GM19397 (cell line): Measurements from ENCODE around the gene MZT2B.
"Not testable (repeated sequence)": the region's sequence is repeated elsewhere in the genome, so short reads cannot be mapped to it uniquely, and the experiment has no call there.

ENCODE experiments used
- ATAC-seq: cut with Tn5 transposase; IDR thresholded peaks from one replicate; pipeline ENCODE4 v1.9.1; 2021; ENCODE audit warnings: mild to moderate bottlenecking, moderate library complexity; ENCODE audit not compliant: unreplicated experiment

MZT2B gene, protein sequence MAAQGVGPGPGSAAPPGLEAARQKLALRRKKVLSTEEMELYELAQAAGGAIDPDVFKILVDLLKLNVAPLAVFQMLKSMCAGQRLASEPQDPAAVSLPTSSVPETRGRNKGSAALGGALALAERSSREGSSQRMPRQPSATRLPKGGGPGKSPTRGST

DNA sequence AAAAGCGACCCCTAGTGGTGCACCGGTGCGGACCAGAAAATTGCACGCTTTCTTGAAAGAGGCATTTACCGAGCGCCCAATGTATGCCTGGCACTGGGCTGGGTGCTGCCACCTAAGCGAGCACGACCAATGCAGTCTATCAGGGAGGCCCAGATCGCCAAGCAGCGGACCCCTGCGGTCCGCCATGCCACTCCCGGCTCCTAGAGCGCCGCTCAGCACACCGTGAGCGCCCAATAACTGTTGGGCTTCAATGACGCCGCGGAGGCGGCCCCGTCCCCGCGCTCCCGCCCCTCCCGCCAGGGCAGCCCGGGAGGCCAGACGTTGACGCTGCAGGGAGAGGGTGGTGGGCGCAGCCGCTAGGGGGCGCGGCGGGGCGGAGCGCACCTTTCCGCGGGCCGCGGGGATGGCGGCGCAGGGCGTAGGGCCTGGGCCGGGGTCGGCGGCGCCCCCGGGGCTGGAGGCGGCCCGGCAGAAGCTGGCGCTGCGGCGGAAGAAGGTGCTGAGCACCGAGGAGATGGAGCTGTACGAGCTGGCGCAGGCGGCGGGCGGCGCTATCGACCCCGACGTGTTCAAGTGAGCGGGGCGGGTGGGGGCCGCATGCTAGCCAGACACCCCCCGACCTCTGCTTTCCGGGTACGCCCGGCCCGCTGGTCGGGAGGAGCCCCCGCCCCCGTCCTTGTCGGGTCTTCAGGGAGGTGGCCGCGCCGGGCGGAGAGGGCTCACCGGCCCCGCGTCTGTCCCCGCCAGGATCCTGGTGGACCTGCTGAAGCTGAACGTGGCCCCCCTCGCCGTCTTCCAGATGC lies at the start of gene MZT2B:
TSS of gene MZT2B (plus strand) at position 383 of the 803 bp plus-strand sequence. CDS start at position 404, 21 bp downstream.
- peak; percentile 82 for ATAC-seq

GRCh38 chr2:130135692-130136541 lies 46.1 kb upstream of the MZT2B start:
- no peak for ATAC-seq

- ATAC-seq: not testable (repeated sequence)
These were observed 45.5 kb upstream of the MZT2B start for GRCh38 chr2:130136546-130136945.

DNA sequence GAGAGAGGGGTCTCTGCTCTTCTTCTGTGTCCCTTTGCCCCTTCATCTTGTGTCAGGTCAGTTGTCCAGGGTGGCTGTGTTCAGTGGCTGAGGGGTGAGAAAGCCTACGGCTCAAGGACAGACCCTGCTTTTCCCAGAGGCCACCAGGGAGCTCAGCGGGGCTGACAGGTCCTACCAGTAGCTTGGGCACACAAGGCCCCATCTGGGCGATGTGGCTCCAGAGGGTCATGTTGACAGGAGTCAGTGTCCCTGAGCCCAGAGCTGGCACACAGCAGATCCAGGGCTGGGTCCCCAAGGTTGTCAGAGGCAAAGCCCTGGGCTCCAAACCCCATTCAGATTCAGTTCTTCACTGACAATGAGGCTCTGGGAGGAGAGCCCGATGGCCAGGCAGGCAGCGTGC lies 44.9 kb upstream of the MZT2B start:
- ATAC-seq: not testable (repeated sequence)

- ATAC-seq: not testable (repeated sequence)
These were observed 43.7 kb upstream of the MZT2B start for GRCh38 chr2:130138326-130138725.

DNA sequence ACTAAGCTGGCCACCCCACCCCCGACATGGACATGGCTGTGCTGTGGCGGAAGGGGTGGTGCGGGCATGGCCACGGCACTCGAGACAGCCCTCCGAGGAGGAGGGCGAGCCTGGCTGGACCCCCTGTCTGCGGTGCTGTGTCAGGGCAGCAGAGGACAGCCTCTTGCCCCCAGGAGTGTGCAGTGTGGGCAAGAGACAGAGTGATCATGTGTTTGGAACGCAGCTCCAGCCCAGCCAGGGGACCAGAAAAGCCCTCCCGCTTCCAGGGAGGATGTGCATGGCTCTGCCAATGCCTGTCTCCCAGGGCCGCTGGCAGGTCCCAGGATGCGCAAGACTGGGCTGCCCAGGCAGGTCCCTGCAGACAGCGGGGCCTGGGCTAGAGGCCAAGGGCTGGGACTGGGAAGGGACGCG lies 43.2 kb upstream of the MZT2B start:
- ATAC-seq: not testable (repeated sequence)

DNA sequence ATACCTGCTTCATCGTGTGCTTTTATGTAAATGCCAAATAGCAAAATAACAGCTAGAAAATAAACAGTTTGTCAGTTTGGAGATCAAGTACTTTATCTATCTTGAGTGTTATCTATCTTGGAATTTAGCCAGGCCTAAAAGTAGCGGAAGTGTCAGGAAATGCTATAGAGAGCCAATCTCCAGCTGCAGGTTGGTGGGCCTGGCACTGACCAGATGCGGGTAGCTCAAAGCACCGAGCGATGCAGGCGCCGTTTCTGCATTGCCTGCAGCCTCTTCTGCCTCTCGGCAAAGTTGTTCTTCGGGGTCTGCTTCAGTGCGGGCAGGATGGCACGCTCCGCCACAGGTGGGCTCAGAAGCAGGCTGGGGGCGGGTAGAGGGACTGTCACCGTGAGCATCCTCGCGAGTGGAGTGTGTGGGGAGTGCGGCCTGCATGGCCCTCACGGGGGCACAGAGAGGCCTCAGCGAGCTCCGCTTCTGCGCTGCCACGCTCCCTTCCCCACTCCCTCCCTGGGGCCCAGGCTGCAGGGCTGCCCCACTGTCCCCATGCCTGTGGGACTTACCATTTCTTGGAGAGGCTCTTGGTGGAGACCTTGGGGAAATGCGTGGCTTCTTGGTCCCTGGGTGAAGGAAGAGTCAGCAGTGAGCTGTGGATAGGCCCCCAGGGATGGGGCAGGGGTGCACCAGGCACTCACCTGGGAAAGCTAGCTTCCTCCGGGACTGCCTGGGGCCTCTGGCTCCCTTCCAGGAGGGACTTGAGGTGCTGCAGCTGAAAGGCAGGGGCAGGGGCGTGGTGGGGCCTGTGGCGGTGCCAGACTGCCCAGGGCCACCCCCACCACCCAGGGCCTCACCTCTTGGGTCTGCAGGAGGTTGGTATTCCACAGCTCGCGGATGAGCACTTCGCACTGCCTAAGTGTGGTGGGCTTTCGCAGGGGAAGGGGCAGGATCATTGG lies 42.5 kb upstream of the MZT2B start:
- ATAC-seq: not testable (repeated sequence)

GRCh38 chr2:130140516-130140915 lies 41.5 kb upstream of the MZT2B start:
- ATAC-seq: not testable (repeated sequence)

DNA sequence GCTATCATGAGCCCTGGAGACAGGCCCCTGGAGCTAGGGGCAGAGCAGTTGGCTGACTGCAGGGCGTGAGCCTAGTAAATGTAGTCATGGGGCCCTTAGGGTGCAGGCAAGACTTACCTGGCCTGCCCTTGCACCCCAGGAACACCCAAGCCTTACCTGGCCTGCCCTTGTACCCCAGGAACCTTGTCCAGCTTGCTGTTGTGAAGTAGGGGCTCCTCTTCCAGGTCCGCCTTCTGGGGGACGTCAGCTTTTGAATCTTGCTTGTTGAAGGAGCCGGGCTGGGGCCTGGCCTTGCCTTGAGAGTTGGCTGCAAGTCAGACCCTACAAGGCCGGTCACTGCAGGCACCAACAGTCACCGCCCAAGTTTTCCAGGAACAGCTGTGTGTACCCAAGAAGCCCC lies 41.1 kb upstream of the MZT2B start:
- not testable (repeated sequence) for ATAC-seq

- ATAC-seq: not testable (repeated sequence)
These were observed 40.3 kb upstream of the MZT2B start for GRCh38 chr2:130141645-130142370.

- ATAC-seq: not testable (repeated sequence)
These were observed 39.4 kb upstream of the MZT2B start for GRCh38 chr2:130142396-130143265.

DNA sequence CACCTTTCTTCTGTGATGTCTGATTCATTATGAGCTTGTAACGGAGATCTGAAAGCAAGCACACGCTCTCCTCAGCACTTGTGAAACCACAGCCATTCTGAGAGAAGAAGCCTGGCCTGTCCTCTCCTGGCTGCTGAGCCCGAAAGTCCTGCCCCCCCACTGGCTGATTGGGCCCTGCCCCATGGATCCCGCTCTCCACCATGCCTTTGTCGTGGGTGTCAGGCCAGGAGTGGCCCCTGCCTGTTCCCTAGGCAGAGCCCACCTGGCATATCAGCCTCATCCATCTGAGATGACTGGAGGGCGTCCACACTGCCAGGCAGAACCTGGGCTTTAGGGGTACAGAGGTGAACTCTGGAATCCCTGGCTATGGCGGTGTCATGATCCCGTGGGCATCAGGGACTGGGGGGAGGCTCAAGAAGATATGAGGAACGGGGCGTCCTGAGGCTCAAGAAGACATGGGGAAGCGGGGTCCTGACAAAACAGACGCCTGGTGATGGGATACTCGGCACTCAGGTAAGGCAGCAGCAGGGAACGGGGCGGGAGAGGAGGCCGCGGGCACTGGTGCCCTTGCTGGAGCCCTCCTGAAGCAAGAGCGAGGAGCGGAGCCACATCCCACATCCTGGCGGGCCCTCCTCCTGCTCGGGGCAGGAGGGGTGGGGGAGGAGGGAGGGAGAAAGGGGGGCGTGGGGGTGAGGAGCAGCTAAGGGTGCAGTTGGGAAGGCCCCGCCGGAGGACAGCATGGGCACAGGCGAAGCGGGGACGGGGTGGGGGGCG lies 38.6 kb upstream of the MZT2B start:
- not testable (repeated sequence) for ATAC-seq

DNA sequence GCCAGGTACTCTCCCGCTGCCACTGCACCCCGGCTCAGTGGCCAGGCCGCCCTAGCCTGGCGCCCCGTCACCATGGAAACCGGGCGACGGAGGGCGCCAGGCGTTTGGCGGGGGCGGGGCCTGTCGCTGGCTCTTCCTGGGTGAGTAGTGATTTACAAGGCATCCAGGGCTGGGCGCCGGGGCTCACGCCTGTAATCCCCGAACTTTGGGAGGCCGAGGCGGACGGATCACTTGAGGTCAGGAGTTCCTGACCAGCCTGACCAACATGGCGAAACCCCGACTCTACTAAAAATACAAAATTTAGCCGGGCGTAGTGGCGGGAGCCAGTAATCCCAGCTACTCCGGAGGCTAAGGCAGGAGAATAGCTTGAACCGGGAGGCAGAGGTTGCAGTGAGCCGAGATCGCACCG lies 37.1 kb upstream of the MZT2B start, which contains the start of gene CCDC74B:
TSS of gene CCDC74B (minus strand) at position 107 of the 409 bp plus-strand sequence. CDS start 116 bp downstream, outside the sequence.
- peak; percentile 87 for ATAC-seq

DNA sequence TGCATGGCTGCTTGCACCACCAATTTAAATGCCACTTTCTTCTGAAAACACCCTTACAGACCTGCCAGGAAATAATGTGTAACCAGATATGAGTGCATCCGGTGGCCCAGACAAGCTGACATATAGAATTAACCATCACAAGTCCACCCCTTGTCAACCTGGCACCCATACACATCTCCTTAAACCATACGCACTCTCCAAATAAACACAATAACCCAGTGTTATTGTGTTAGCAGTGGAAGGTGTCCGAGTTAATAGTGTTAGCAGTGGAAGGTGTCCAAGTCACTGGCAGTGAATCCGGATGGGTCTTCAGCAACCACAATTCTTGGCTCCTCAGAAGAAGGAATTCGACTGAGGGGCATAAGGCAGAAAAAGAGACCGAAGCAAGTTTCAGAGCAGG lies 33.5 kb upstream of the MZT2B start:
- ATAC-seq: not testable (repeated sequence)

- no peak for ATAC-seq
These were observed 31.6 kb upstream of the MZT2B start for GRCh38 chr2:130150181-130151144.

GRCh38 chr2:130151145-130151512 lies 30.9 kb upstream of the MZT2B start:
- ATAC-seq: not testable (repeated sequence)
